SK-N-SH (cell line): ENCODE results near the gene CHRNE.
"Not testable (repeated sequence)": the region's sequence is repeated elsewhere in the genome, so short reads cannot be mapped to it uniquely, and the experiment has no call there.

Source experiments
- CHD2 ChIP-seq: fragments of 150-350 bp; IDR thresholded peaks from 2 replicates; pipeline ENCODE4 v1.6.1; 2018; ENCODE audit warnings: low read length; ENCODE audit not compliant: partially characterized antibody
- CTCF ChIP-seq: fragments of 200-600 bp; sonication (generic); IDR thresholded peaks from 2 replicates; pipeline ENCODE4 v1.6.1; 2017; ENCODE audit warnings: antibody characterized with exemption, mild to moderate bottlenecking, moderate library complexity
- EP300 ChIP-seq, 2 experiments: IDR thresholded peaks; 2 replicates each; pipeline versions ENCODE4 v1.4.0 to v1.6.1; 2012; ENCODE audit warnings: borderline replicate concordance in 1 of 2, low read depth in 1 of 2, low read length in 1 of 2
- EZH2phosphoT487 ChIP-seq: fragments of 200-600 bp; sonication (generic); IDR thresholded peaks from 2 replicates; pipeline ENCODE4 v1.6.1; 2017; ENCODE audit warnings: low read depth, mixed run types, mild to moderate bottlenecking, antibody characterized with exemption, moderate library complexity, borderline replicate concordance
- GABPA ChIP-seq: IDR thresholded peaks from 2 replicates; pipeline ENCODE4 v1.4.0; 2012; ENCODE audit warnings: low read depth, mild to moderate bottlenecking
- JUND ChIP-seq: IDR thresholded peaks from 2 replicates; pipeline ENCODE4 v1.4.0; 2012
- POLR2AphosphoS5 ChIP-seq: IDR thresholded peaks from 2 replicates; pipeline ENCODE4 v1.6.1; 2012; ENCODE audit warnings: low read depth, low read length
- SMC3 ChIP-seq: IDR thresholded peaks from 2 replicates; pipeline ENCODE4 v1.6.1; 2012; ENCODE audit warnings: low read depth, low read length, improper control_type of control experiment
- USF1 ChIP-seq: IDR thresholded peaks from 2 replicates; pipeline ENCODE4 v1.4.0; 2012; ENCODE audit warnings: low read depth, borderline replicate concordance

- TF ChIP-seq POLR2AphosphoS5; EZH2phosphoT487; EP300 (IDR thresholded peaks at IDR 0.05; ENCODE audit: borderline replicate concordance in 1 of 2, low read depth in 1 of 2, low read length in 1 of 2); CTCF; SMC3; GABPA; CHD2; USF1; JUND: not testable (repeated sequence)
These were observed 3.7 kb upstream of the CHRNE start for GRCh38 chr17:4906642-4907041.
